GM19467 (cell line): ENCODE measurements around the gene GMPR2.
"Not testable (repeated sequence)": the region's sequence is repeated elsewhere in the genome, so short reads cannot be mapped to it uniquely, and the experiment has no call there.

Experiments used
- ATAC-seq: cut with Tn5 transposase; IDR thresholded peaks from one replicate; pipeline ENCODE4 v1.9.1; 2021; ENCODE audit warnings: mild to moderate bottlenecking, moderate library complexity; ENCODE audit not compliant: unreplicated experiment

GMPR2 gene

GRCh38 chr14:24198814-24199524 is 33.8 kb upstream of the GMPR2 start:
- no peak for ATAC-seq

DNA sequence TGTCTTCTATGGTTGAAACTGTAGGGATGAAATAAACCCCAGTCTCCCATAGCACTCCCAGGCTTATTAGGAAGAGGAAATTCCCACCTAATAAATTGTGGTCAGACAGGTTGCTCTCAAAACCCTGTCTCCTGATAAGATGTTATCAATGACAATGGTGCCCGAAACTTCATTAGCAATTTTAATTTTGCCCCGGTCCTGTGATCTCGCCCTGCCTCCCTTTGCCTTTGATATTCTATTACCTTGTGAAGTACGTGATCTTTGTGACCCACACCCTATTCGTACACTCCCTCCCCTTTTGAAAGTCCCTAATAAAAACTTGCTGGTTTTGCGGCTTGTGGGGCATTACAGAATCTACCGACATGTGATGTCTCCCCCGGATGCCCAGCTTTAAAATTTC is 30.2 kb upstream of the GMPR2 start:
- ATAC-seq: not testable (repeated sequence)

DNA sequence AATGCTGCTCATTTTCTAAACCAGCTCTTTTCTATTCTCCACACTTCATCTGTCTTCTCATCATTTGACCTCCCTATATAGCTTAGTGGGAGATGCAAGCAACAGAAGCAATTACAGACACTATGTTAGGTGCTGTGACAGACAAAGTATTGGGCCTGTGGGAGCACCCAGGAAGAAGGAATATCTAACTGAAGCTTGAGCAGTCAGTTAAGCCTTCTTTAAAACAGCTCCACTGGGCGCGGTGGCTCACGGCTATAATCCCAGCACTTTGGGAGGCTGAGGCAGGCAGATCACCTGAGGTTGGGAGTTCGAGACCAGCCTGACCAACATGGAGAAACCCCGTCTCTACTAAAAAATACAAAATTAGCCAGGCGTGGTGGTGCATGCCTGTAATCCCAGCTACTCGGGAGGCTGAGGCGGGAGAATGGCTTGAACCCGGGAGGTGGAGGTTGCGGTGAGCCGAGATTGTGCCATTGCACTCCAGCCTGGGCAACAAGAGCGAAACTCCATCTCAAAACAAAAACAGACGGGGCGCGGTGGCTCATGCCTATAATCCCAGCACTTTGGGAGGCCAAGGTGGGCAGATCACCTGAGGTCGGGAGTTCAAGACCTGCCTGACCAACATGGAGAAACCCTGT is 29.4 kb upstream of the GMPR2 start:
- ATAC-seq: not testable (repeated sequence)

GRCh38 chr14:24204163-24205146 is 28.3 kb upstream of the GMPR2 start:
- ATAC-seq: no peak

GRCh38 chr14:24206260-24207103 is 26.2 kb upstream of the GMPR2 start:
- ATAC-seq: no peak

- ATAC-seq: no peak
Observed at GRCh38 chr14:24207104-24207551, 25.6 kb upstream of the GMPR2 start.

GRCh38 chr14:24207625-24208024 is 25.1 kb upstream of the GMPR2 start:
- ATAC-seq: no peak

GRCh38 chr14:24211311-24211710 is 21.4 kb upstream of the GMPR2 start:
- ATAC-seq: no peak

- ATAC-seq: peak; percentile 76
Observed at GRCh38 chr14:24212924-24213865, 19.5 kb upstream of the GMPR2 start, which contains the start of gene CHMP4A. Gene CHMP4A, minus strand, starts transcription at chr14:24213488. Its CDS starts 49 bp downstream, at chr14:24213439.

DNA sequence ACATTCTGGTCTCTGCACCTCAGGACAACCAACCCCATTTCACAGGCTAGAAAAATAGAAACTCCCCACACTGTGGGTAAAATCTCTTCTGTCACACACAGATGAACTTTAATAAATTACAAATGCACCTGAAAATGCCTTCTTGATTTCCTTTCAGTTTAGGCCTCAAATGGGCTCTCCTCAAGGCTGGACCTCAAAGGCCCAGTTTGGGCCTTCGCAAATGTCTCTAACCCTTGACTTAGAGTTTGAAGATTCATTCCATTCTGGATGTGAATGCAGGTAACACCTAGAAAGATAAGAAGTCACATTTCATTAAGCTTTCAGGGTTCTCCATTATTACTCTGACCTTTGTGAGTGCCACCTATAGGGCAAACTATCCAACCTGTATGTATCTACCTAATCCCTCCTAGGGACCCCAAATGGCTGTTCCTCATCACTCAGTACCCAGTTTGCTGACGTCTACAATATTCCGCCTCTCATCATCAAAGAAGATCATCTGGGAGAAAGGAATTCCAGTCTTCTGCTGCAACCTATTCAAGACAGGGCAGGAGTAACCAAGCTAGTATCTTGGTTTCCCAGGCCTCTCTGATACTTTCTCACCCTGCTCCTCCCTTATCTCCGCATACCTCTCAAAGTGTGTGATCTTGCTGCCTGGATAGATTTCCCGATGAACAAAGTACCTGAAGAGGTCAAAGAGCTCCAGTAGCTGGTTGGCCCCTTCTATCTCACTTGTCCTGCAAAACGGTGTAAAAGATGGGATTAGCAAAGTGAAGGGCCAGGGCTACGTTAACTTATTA is 18.7 kb upstream of the GMPR2 start:
- no peak for ATAC-seq

DNA sequence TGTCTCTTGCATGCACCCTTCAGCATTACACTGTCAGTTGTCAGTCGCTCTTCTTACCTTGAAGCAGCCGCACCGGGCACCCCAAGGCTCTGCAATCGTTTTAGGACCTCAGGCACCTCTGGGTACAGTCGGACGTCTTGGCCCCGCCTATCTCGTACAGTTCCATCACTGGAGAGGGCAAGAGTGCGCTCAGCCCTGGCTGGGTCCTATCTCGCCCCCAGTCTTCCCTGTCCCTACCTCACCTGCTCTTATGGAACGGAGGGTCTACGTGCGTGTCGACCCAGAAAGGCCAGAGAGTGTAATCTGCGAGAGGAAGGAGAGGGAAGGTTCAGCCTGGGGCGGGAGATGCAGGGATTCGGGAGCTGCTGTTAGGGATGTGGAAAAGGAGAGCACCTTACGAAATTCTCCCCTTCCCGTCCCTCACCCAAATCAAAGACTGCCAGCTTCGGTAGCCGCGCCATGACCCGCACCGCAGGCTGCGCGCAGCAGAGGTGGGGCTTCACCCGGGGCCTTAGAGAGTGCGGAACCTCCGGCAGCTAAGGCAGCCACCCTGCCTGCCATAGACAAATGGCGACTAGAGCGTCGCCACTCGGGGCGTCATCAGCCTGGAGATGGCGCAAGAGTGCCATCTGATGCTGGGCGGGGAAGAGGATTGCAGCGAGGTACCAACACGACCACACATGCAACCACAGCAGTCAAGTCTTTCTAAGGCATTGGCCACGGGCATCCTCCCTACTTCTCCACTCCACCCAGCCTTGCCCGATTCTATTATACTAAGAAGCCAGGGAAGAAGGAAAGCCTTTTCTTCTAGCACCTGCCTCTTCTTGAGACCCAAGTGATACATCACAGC is 17.0 kb upstream of the GMPR2 start, which contains the start of gene MDP1:
TSS of gene MDP1 (minus strand) at position 572 of the 850 bp plus-strand sequence. CDS start at position 461, 111 bp downstream.
- ATAC-seq: peak; percentile 71

- ATAC-seq: no peak
Observed at GRCh38 chr14:24216345-24216699, 16.4 kb upstream of the GMPR2 start.

- ATAC-seq: not testable (repeated sequence)
Observed at GRCh38 chr14:24216876-24217275, 15.9 kb upstream of the GMPR2 start.

DNA sequence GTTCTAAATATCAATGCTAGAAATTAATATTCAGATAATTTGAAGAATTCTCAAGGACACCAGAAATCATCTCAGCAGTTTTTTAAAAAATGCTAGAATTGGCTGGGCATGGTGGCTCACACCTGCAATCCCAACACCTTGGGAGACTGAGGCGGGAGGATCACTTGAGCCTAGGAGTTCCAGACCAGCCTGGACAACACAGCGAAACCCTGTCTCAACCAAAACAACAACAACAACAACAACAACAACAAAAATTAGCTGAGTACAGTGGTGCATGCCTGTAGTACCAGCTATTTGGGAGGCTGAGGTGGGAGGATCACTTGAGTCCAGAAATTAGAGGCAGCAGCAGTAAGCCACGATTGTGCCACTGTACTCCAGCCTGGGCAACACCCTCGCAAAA is 13.6 kb upstream of the GMPR2 start:
- no peak for ATAC-seq

DNA sequence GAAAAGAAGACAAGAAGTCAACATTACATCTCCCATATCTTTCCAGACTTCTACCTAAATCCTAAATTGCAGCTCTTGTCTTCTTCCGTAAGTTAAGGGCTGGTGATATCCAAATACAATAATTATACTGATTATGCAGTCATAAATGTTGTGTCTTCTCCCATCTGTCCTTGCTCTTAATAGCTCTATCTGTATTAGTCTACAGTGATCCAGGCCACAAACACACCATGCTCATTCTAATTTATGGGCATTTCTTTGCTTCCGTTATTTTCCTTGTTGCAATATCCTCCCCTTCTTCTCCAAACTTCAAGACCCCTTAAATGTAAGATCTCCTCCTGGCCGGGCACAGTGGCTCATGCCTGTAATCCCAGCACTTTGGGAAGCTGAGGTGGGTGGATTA is 13.2 kb upstream of the GMPR2 start:
- ATAC-seq: no peak

- not testable (repeated sequence) for ATAC-seq
Observed at GRCh38 chr14:24222987-24223386, 9.7 kb upstream of the GMPR2 start.

DNA sequence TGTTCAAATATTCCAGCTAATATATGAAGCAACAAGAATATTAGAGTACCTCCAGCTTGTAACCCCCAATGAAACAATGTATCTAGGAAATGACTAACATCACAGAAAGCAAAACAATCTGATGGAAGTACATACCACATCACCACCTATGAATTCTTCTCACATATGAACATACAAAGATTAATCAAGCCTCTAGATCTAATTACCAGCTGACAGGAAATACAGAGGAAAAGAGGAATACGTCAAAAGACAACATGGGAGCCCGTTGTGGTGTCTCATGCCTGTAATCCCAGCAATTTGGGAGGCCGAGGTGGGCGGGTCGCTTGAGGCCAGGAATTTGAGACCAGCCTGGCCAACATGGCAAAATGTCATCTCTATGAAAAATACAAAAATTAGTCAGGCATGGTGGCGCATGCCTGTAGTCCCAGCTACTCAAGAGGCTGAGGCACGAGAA is 8.1 kb upstream of the GMPR2 start:
- no peak for ATAC-seq
